Measurements from ENCODE around the gene RHCE. TPM values are rescaled to one million over a fixed set of nuclear protein-coding genes. Genes with fewer than 3 reads are reported as not detected.
"Not testable (repeated sequence)": the region's sequence is repeated elsewhere in the genome, so short reads cannot be mapped to it uniquely, and the experiment has no call there.

Gene RHCE
- total RNA-seq, 1 experiment from 2014 or later, result 0.37 TPM

- in situ Hi-C loops (cut with HindIII; ENCODE audit: low pct_unique_long_range_greater_than_20kb, low sequenced_read_pairs), result no loop called here
- no peak for DNase-seq (ENCODE audit: low read depth, low spot score)
These were observed 51.4 kb downstream of the RHCE start for GRCh38 chr1:25369241-25369640.

GRCh38 chr1:25362634-25363559, 57.7 kb downstream of the RHCE start:
- DNase-seq (ENCODE audit: low read depth, low spot score); in situ Hi-C loops (cut with HindIII; ENCODE audit: low pct_unique_long_range_greater_than_20kb, low sequenced_read_pairs): not testable (repeated sequence)

- in situ Hi-C loops (cut with HindIII; ENCODE audit: low pct_unique_long_range_greater_than_20kb, low sequenced_read_pairs), result no loop called here
These were observed 58.7 kb downstream of the RHCE start for GRCh38 chr1:25361901-25362300.

GRCh38 chr1:25360596-25361581, 59.7 kb downstream of the RHCE start:
- no peak for DNase-seq (ENCODE audit: low read depth, low spot score)

More at GRCh38 chr1:25361901-25362300, 58.7 kb downstream of the RHCE start:
- DNase-seq (ENCODE audit: low read depth, low spot score), result no peak

GRCh38 chr1:25356848-25357247, 63.8 kb downstream of the RHCE start:
- no peak for DNase-seq (ENCODE audit: low read depth, low spot score)
- in situ Hi-C loops (cut with HindIII; ENCODE audit: low pct_unique_long_range_greater_than_20kb, low sequenced_read_pairs), result no loop called here

More at GRCh38 chr1:25360596-25361581, 59.7 kb downstream of the RHCE start:
- in situ Hi-C loops (cut with HindIII; ENCODE audit: low pct_unique_long_range_greater_than_20kb, low sequenced_read_pairs), result no loop called here

GRCh38 chr1:25356441-25356840, 64.2 kb downstream of the RHCE start:
- in situ Hi-C loops (cut with HindIII; ENCODE audit: low pct_unique_long_range_greater_than_20kb, low sequenced_read_pairs), result no loop called here
- no peak for DNase-seq (ENCODE audit: low read depth, low spot score)

- DNase-seq (ENCODE audit: low read depth, low spot score), result no peak
- in situ Hi-C loops (cut with HindIII; ENCODE audit: low pct_unique_long_range_greater_than_20kb, low sequenced_read_pairs), result no loop called here
These were observed 64.7 kb downstream of the RHCE start for GRCh38 chr1:25355841-25356395.

- no peak for DNase-seq (ENCODE audit: low read depth, low spot score)
- in situ Hi-C loops (cut with HindIII; ENCODE audit: low pct_unique_long_range_greater_than_20kb, low sequenced_read_pairs), result no loop called here
These were observed 71.0 kb downstream of the RHCE start for GRCh38 chr1:25349606-25350005.

GRCh38 chr1:25347556-25347955, 73.1 kb downstream of the RHCE start:
- in situ Hi-C loops (cut with HindIII; ENCODE audit: low pct_unique_long_range_greater_than_20kb, low sequenced_read_pairs), result no loop called here
- no peak for DNase-seq (ENCODE audit: low read depth, low spot score)

GRCh38 chr1:25343872-25344271, 76.8 kb downstream of the RHCE start:
- no peak for DNase-seq (ENCODE audit: low read depth, low spot score)
- in situ Hi-C loops (cut with HindIII; ENCODE audit: low pct_unique_long_range_greater_than_20kb, low sequenced_read_pairs), result no loop called here

- in situ Hi-C loops (cut with HindIII; ENCODE audit: low pct_unique_long_range_greater_than_20kb, low sequenced_read_pairs), result no loop called here
These were observed 77.8 kb downstream of the RHCE start for GRCh38 chr1:25342846-25343245.

GRCh38 chr1:25341746-25342145, 78.9 kb downstream of the RHCE start:
- in situ Hi-C loops (cut with HindIII; ENCODE audit: low pct_unique_long_range_greater_than_20kb, low sequenced_read_pairs), result no loop called here
- no peak for DNase-seq (ENCODE audit: low read depth, low spot score)

More at GRCh38 chr1:25342846-25343245, 77.8 kb downstream of the RHCE start:
- DNase-seq (ENCODE audit: low read depth, low spot score), result no peak

GRCh38 chr1:25338986-25339385, 81.6 kb downstream of the RHCE start:
- in situ Hi-C loops (cut with HindIII; ENCODE audit: low pct_unique_long_range_greater_than_20kb, low sequenced_read_pairs), result no loop called here
- no peak for DNase-seq (ENCODE audit: low read depth, low spot score)

- peak; percentile 83 for DNase-seq (ENCODE audit: low read depth, low spot score)
- in situ Hi-C loops (cut with HindIII; ENCODE audit: low pct_unique_long_range_greater_than_20kb, low sequenced_read_pairs), result no loop called here
These were observed 82.2 kb downstream of the RHCE start, which contains the start of gene TMEM50A for GRCh38 chr1:25338188-25338981. Gene TMEM50A (plus strand): TSS chr1:25338334. CDS start chr1:25340487, 2,153 bp downstream.

- DNase-seq (ENCODE audit: low read depth, low spot score); in situ Hi-C loops (cut with HindIII; ENCODE audit: low pct_unique_long_range_greater_than_20kb, low sequenced_read_pairs): not testable (repeated sequence)
These were observed 83.0 kb downstream of the RHCE start for GRCh38 chr1:25337483-25338187.

- DNase-seq (ENCODE audit: low read depth, low spot score); in situ Hi-C loops (cut with HindIII; ENCODE audit: low pct_unique_long_range_greater_than_20kb, low sequenced_read_pairs): not testable (repeated sequence)
These were observed 83.7 kb downstream of the RHCE start for GRCh38 chr1:25336922-25337354.

All from SK-MEL-5 (cell line).